Natural killer cell (primary cell): Measurements from ENCODE around the gene KIAA1328. TPM values are rescaled to one million over a fixed set of nuclear protein-coding genes. Genes with fewer than 3 reads are reported as not detected.
A peak's percentile ranks its signal among the peaks of the same experiment; 100 is the strongest.

Experiments used
- ATAC-seq, 3 donors: fragments of 150-1000 bp in 2 of 3; fragments of 200-7000 bp in 1 of 3; cut with Tn5 transposase; 1 replicate in 1 of 3; 2 replicates in 2 of 3; pipeline ENCODE4 v1.10.0; 2021; ENCODE audit warnings: mild to moderate bottlenecking in 2 of 3, moderate library complexity in 2 of 3
- DNase-seq, 2 donors: peaks; one replicate each; pipeline versions ENCODE4 v3.0.0 to v3.0.0-alpha.2; 2013 to 2021; ENCODE audit warnings: mixed read lengths in 1 of 2
- H3K27ac ChIP-seq: one replicate; pipeline ENCODE4 v1.5.1; 2013; ENCODE audit warnings: mild to moderate bottlenecking, low read length
- H3K27me3 ChIP-seq: one replicate; pipeline ENCODE4 v1.6.1; 2013; ENCODE audit warnings: low read length; ENCODE audit not compliant: control insufficient read depth, insufficient read depth
- H3K36me3 ChIP-seq: one replicate; pipeline ENCODE4 v1.6.1; 2013; ENCODE audit warnings: low read length; ENCODE audit not compliant: control insufficient read depth, insufficient read depth
- H3K4me1 ChIP-seq: one replicate; pipeline ENCODE4 v1.6.1; 2013; ENCODE audit warnings: low read length; ENCODE audit not compliant: control insufficient read depth, insufficient read depth
- H3K4me3 ChIP-seq: one replicate; pipeline ENCODE4 v1.5.1; 2013; ENCODE audit warnings: low read length
- H3K9me3 ChIP-seq: one replicate; pipeline ENCODE4 v1.6.1; 2013; ENCODE audit warnings: low read length; ENCODE audit not compliant: control insufficient read depth, insufficient read depth
- H3K27ac Mint-ChIP-seq, 2 donors: one replicate each; pipeline ENCODE4 v1.8.0; 2022; ENCODE audit warnings: mild to moderate bottlenecking in 2 of 2, mixed read lengths in 2 of 2, moderate library complexity in 1 of 2
- H3K27me3 Mint-ChIP-seq, 2 donors: one replicate each; pipeline ENCODE4 v1.8.0; 2022; ENCODE audit warnings: low read depth in 2 of 2, mixed read lengths in 2 of 2
- H3K36me3 Mint-ChIP-seq: one replicate; pipeline ENCODE4 v1.8.0; 2022; ENCODE audit warnings: mixed read lengths
- H3K4me1 Mint-ChIP-seq, 2 donors: one replicate each; pipeline ENCODE4 v1.8.0; 2022; ENCODE audit warnings: mixed read lengths in 2 of 2
- H3K4me3 Mint-ChIP-seq: one replicate; pipeline ENCODE4 v1.8.0; 2022; ENCODE audit warnings: mild to moderate bottlenecking, moderate library complexity, mixed read lengths
- H3K9me3 Mint-ChIP-seq, 2 donors: one replicate each; pipeline ENCODE4 v1.8.0; 2022; ENCODE audit warnings: mixed read lengths in 2 of 2
- CTCF ChIP-seq: fragments of 200-600 bp; IDR thresholded peaks from one replicate; pipeline ENCODE4 v1.8.0; 2022; ENCODE audit warnings: antibody characterized with exemption
- WGBS: methylation state at CpG from one replicate; pipeline ENCODE4 v1.1.7; 2013; ENCODE audit warnings: missing lambda C conversion rate; ENCODE audit not compliant: insufficient coverage; 5-methylcytosine and 5-hydroxymethylcytosine counted together
- intact Hi-C: fragments of 100-400 bp; cut with micrococcal nuclease; formaldehyde crosslinking; loops from one replicate; pipeline ENCODE4 v1.14.2; 2022
- total RNA-seq, 4 donors: library from RNA; stranded (reverse); fragments of 120-200 nt in 1 of 4; gene quantifications; one replicate each; pipeline versions ENCODE4 v1.2.3 to v1.2.4, GENCODE V29; 2013 to 2022

The KIAA1328 gene
- total RNA-seq, 3 donors from 2014 or later (not counting 1 experiment from before 2014, with no cell fraction given), result 12.3 to 14.3 (median 13.2) TPM

- Mint-ChIP-seq H3K4me1 (peaks cover 23 to 36% of the 10 kb centered on the region in 2 donors), H3K36me3 (no peaks in the 10 kb centered on the region), H3K27me3 (no peaks in the 10 kb centered on the region), H3K9me3 (no peaks in the 10 kb centered on the region), H3K27ac (no peak overlapping the region), H3K4me3 (no peak overlapping the region)
- ATAC-seq (no peak), DNase-seq (no peak)
- Histone ChIP-seq H3K4me1 (peaks cover 17% of the 10 kb centered on the region), H3K27me3 (no peaks in the 10 kb centered on the region), H3K9me3 (no peaks in the 10 kb centered on the region), H3K4me3 (no peak overlapping the region), H3K36me3 (no peaks in the 10 kb centered on the region), H3K27ac (no peak overlapping the region)
- intact Hi-C loops, result loop anchor here (5.0 kb wide), 1 partner anchor 853 kb away; the partner anchor contains the start of gene RMP24
- TF ChIP-seq CTCF, result no peak
Observed at GRCh38 chr18:36825526-36825925, 3.4 kb upstream of the KIAA1328 start.

GRCh38 chr18:36826556-36826955, 2.4 kb upstream of the KIAA1328 start:
- 98% methylated on average over 3 of the region's 3 CpGs for WGBS
- Histone ChIP-seq H3K4me3 (no peak overlapping the region), H3K9me3 (no peaks in the 10 kb centered on the region), H3K27ac (no peak overlapping the region), H3K4me1 (peaks cover 17% of the 10 kb centered on the region), H3K36me3 (no peaks in the 10 kb centered on the region), H3K27me3 (no peaks in the 10 kb centered on the region)
- Mint-ChIP-seq H3K9me3 (no peaks in the 10 kb centered on the region), H3K27me3 (no peaks in the 10 kb centered on the region), H3K4me3 (no peak overlapping the region), H3K4me1 (peaks cover 23 to 36% of the 10 kb centered on the region in 2 donors), H3K36me3 (no peaks in the 10 kb centered on the region), H3K27ac (no peak overlapping the region)
- intact Hi-C loops, result loop anchor here (5.0 kb wide), 1 partner anchor 854 kb away; the partner anchor contains the start of gene RMP24
- ATAC-seq (no peak), DNase-seq (no peak)
- no peak for TF ChIP-seq CTCF

- Histone ChIP-seq H3K27me3 (no peaks in the 10 kb centered on the region), H3K4me3 (peak overlapping the region; percentile 90), H3K27ac (peak overlapping the region; percentile 63), H3K36me3 (no peaks in the 10 kb centered on the region), H3K4me1 (peaks cover 17% of the 10 kb centered on the region), H3K9me3 (no peaks in the 10 kb centered on the region)
- peak overlapping the region; percentile 84 for H3K4me3 Mint-ChIP-seq
- WGBS, result under 1% methylated on average over 18 of the region's 18 CpGs
- DNase-seq, result peak in 1 of 2 donors; percentile 54
- H3K4me1 Mint-ChIP-seq, result peaks cover 23 to 40% of the 10 kb centered on the region in 2 donors
- no peak for TF ChIP-seq CTCF
- ATAC-seq, result no peak
- H3K9me3 Mint-ChIP-seq, result no peaks in the 10 kb centered on the region
- H3K27ac Mint-ChIP-seq, result peak overlapping the region; percentile 72 to 76
- no peaks in the 10 kb centered on the region for H3K36me3 Mint-ChIP-seq
- no peaks in the 10 kb centered on the region for H3K27me3 Mint-ChIP-seq
- intact Hi-C loops, result loop anchor here (5.0 kb wide), 1 partner anchor 856 kb away; the partner anchor contains the start of gene RMP24
Observed at GRCh38 chr18:36828157-36828629, 734 bp upstream of the KIAA1328 start.
